ENCODE data around the gene ADGRD1.
"Not testable (repeated sequence)": the region's sequence is repeated elsewhere in the genome, so short reads cannot be mapped to it uniquely, and the experiment has no call there.

Gene ADGRD1

DNA sequence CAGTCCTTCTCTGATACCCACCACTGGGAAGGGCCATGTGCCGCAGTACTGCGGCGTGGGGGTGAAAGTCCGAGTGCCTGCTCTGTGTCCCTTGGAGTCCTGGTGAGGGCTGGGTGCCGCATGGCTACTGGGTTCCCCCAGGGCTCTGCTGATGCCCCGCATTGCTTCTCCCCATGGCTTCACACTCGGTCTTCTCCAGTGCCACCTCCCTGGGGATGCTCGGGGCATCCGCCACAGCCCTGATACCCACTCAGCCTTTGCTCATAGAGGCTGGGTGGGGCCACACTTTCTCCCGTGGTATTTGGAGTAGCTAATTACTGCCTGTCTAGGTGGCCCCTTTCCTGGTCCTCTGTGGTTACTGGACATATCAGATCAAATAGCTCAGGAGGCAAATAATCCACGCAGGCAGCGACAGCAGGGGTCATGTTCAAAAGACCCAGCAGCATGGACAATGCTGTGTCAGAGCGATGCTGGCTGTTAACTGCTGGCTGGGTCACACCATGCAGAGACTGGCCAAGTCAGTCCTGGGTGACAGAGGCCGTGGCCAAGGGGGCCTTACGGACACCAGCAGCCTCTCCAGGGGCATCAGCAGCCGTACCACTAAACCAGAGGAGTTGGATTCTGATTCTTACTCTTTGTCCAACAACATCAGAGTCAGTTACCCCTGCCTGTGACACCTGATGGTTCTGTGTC is 106.5 kb downstream of the ADGRD1 start:
- DNase-seq, result no peak

DNA sequence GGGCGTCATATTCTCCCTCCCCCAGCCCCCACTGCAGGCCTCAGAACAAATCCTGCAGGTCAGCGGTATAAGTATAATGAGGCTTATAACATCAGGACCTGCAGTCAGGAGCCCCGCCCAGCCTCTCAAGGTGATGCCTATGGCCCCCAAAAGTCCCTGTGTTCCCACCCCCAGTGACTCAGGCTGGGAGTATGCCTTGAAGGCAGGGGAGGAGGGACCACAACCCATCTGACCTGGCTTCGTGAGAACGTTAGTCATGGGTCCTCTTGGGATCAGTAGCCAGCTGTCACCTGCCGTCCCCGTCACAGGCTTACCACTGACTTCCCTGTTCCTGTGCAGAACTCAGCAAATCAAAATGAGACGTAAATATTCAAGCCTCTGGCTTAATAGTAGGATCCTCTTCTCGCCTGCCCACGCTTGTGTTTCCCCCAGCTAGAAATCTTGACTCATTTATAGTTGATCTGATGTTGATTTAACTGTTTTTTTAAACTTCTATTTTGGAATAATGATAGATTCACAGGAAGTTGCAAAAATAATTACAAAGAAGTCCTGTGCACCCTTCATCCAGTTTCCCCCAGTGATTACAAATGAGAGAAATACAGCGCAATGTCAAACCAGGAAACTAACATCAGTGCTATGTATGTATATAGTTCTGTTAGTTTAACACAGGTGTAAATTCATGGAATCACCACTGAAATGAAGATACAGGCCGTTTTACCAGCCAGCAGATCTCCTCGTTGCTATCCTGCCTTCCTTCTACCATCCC is 107.5 kb downstream of the ADGRD1 start:
- DNase-seq, result no peak

DNA sequence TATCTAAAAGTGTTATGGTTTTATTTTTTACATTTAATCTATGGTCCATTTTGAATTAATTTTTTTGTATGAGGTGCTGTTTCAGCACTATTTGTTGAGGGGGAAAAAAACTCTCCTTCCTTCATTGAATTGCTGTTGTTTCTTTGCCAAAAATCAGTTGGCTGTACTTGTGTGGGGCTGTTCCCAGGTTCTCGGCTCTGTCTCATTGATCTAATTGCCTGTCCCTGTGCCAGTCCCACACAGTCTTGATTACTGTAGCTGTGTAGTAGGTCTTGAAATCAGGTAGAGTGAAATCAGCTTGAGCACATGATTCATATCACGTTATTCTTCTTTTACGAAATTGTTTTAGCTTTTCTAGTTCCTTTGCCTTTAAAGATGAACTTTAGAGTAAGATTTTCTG is 109.7 kb downstream of the ADGRD1 start:
- no peak for DNase-seq

DNA sequence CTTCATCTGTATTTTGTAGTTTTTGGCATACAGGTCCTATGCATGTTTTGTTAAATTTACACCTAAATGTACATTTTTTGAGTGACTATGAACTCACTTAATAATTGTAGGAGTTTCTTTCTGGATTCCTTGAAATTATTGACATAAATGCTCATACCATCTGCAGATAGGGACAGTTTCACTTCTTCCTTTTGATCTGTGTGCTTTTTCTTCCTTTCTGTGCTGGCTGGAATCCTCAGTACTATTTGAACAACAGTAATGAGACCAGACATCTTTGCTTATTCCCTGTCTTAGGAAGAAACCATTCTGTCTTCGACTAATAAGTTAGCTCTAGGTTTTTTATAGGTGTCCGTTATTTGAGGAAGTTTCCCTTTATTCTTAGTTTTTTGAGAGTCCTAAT is 110.3 kb downstream of the ADGRD1 start:
- DNase-seq, result no peak

DNA sequence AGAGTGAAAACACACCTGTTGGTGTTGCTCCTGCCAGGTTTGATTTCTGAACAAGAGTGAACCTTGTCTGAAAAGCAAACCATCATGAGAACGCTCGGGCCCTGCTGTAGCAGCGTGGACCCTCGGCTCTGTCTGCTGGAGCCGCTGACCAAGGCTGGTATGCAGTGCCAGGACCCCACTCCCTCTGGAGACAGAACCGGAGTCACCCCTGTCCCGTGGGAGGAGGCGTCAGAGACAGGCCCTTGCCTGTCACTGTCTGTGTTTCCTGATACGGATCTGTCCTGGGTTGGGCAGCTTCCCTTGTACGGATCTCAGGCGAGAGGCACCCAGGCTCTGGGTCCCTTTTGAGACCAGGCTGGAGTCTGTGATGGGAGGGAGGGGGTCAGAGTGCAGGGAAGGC is 111.6 kb downstream of the ADGRD1 start:
- no peak for DNase-seq

DNA sequence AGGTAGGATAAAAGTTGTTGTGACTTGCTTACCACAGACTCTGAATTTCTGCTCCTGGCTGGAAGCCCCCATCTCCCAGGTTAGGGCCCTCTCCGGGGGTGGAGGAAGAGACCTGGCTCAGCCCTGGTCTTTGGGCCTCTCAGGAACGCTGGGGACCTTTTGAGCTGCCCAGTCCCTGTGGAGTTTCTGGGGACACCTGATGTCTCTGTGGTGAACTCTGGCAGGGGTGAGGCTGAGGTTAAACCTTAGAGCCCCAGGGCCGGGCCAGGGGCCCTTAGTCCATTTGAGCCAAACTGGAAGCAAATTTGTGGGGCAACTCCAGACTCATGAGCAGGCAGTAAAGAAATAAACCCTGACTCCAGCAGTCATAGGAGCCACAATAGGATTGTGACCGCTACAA is 112.1 kb downstream of the ADGRD1 start:
- DNase-seq, result no peak

DNA sequence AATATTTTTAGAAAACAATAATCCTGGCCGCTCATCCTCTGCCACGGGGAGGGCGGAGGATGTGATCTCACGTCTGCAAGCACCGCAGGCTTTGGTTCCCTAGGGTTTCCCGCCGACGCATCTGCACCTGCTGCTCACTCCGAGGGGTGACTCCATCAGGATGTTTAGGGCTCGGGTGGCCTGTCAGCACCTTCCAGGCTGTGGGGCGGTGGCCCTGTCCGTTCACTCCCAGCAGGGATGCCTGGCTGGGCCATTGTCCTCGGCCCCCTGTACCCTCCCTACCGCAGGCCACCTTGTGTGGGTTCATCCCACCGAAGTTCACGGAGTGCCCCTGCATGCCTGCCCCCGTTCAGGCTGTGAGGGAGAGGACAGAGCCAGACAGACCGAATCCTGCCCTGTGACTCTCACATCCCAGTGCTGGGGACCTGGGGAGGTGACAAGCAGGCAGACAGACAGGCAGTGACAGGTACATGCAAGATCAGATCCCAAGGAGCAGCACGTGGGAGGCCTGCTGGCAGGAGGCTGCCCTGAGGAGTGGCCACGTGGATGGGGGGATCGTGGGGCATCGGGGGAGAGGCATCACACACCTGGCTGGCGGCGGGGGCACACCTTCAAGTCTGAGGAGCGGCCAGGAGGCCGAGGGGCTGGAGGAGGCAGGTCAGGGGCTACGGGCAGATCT is 112.6 kb downstream of the ADGRD1 start:
- DNase-seq, result no peak

DNA sequence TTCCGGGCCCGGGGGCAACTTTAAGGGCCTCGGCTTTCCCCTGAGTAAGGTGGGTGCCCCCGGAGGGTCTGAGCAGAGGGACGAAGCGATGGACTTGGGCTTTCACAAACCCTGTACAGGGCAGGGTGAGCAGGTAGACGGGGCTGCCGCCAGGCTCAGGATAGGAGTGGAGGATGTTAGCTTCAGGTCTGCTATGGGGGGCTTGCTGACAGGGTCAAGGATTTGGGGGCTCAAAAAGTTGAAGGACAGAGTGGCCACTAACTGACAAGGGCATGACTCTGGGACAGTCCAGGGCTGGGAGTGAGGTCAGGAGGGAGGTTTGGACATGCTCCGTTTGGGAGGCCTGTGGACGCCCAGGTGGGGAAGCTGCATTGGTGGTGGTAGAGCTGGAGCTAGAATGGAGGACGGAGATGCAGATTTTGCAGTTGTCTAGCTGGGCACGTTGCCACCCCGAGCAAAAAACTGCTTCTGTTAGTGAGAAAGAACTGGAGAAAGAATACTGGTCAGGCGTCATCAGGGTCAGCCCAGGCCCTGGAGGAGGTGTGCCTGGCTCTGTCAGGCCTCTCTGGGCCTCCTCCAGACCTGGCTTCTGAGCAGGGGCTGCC is 113.3 kb downstream of the ADGRD1 start:
- no peak for DNase-seq

DNA sequence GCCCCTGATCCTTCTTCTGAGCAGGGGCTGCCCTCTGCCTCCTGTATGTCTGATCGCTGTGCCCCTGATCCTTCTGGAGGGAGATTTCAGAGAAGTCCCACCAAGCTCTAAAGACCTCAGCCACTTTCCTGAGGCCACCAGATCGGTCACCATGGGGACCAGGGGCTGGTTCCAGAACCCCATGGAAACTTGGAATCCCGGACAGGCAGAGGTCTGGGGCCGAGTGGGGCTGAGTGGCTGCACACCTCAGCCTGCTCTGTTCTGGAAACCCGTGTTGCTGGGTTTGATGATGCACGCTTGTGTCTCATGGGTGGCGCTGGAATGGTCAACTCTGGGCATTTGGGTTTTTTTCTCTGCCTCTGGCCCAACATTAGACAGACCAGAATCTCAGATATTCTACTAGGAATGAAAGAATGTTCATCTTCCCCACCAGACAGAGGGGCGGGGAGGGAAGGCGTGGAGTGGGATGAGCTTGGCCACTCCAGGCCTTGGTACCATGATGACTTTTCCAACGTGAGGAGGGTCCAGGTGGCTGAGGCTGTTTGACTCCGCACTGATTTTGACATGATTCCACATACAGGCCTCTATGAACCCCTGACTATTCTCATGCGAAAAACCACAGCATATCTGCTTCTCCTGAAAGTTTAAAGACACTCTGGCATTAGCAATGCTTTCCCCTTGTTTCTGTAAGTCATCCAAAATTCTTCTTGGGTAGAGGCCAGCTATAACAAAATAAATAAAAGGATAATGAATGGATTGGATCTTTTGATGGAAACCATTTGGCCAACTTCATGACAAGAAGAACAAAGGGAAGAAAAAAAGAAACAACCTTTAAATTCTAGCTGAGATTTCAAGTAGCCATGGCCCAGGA is 114.5 kb downstream of the ADGRD1 start:
- DNase-seq, result no peak

DNA sequence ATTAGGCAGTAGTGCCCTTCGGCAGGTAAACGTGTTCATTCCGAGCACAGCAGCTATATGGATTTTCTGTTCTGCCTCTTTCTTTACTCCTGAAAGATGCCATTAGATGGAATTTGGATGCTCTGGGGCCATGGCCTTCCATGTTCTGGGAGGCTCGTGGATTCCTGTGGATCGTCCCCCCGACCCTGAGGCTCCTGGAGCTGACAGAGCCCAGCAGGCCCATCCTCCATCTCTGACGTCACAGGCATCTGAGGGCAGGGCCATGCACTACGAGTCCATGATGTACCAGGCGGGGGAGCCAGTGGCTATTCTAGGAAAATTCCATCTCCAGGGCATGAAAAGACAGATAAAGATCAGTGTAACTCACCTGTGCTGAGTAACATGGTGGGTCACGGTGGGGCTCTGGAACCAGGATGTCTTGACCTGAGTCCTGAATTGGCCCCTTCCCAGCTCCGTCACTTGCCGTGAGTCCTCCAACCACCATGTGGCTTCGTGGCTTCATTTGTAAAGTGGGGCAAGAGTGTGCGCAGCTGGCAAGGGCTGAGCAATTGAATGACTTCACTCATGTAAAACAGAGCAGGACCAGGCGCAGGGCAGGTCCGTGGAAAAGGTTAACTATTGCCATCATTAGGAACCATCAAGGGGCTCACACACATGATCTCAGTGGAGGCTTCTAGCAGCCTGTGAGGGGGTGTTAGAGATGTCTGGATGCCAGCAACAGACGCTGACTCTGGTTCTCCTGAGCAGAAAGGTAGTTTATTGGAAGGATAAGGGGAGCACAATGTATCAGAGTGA is 115.4 kb downstream of the ADGRD1 start:
- DNase-seq, result not testable (repeated sequence)

DNA sequence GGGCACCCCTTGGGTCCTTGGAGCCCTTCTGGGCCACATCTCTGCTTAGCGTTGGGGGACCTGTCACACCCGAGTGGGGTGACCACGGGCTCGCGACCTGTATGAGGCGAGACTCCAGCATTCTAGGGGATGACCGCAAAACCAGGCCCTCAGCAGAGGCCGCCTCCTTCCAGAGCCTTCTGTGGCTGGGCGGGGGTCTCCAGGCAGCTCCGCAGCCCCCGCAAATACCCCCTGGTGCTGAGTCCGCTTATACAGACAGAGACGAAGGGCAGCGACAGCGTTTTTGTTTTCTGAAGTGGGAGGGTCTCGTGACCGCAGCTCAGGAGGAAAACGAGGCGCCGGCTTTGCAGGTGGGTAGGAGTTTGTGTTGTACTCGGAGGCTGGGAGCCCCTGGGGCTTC is 116.4 kb downstream of the ADGRD1 start:
- not testable (repeated sequence) for DNase-seq

DNA sequence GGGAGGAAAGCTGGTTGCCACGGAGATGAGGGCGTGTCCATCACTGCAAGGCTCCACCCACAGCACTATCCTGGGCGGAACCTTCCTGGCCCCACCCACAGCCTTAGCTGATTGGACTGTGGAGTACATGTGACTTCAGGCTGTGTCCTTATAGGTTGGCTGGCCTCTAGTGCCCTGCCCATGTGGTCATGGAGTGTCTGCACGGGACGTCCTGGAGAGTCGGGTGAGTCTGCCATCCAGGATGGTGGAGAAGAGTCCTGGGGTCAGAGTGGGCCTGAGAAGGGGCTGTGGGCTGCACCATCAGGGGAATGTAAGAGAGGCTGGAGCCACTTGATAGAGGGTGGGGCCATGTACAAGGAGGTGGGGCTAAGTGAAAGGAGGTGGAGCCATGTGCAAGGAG is 117.0 kb downstream of the ADGRD1 start:
- DNase-seq, result not testable (repeated sequence)

DNA sequence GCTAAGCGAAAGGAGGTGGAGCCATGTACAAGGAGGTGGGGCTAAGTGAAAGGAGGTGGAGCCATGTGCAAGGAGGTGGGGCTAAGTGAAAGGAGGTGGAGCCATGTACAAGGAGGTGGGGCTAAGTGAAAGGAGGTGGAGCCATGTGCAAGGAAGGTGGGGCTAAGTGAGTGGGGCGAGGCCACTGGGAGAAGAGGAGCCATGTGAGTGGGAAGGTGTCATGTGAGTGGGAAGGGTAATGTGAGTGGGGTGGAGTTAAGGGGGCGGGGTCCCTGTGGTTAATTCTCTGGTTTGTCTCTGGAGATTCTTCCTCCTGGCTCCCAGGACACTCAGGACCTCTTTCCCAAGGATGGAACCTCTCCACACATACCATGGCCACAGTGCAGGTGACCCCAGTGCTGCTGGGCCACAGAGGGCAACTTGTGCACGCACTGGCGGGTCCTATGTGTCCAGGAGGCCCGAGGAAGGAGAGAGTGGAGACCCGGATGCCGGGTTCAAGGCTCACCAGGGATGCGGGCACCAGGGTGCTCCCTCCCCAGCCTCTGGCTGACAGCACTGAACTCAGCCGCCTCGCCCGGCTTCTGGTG is 117.6 kb downstream of the ADGRD1 start:
- DNase-seq, result not testable (repeated sequence)

DNA sequence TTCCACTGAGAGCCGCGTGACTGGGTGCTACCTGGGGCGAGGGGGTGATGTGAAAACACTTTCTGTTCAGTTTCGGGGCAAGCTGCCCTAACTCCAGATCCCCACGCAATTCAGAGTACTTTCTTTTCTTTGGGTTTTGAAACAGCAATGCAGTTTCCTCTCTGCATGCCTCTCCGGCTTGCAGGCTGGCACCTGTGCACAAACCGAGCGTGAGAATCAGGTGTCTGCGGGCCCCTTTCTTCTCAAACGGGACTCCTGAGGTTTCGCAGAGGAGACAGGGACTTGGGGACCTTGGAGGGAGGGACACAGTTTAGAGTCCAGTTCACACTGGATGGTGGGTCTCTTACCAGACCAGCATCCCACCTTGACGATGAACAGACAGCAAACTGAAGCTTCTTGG is 118.2 kb downstream of the ADGRD1 start:
- not testable (repeated sequence) for DNase-seq

DNA sequence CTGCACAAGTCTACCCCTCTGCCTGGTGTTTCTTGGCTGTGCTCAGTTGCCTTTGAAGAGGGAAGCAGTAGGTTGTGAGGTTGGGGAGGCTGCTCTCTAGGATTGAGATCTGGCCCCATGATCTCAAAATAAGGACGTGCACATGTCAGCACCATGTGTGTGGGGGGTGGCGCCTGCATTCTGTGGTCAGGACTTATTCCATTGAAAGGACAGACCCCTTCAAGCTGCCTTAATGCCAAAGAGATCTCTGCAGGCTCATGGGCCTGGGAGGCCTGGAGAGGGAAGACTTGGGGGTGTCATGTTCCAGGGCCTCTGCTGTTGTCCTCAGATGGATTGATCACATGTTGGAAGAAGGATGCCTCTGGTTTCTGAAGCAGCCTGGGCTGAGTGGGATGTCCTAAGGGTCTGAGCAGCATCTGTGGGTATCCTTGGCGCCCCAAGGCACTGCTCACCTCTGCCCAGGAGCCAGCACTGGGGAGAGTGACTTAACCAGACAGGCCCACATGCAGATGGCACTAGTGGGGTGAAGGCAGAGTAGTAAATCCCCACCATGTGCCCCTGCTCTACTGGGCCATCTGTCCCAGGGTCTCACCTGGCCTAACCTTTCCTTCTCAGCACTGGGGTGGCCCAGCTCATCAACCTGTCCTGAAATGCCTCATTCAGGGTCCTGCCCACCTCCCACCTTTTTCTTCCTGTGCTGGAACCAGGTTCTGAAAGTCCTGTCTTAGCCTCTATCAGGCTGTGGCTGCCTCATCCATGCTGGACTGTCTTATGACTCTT is 118.9 kb downstream of the ADGRD1 start:
- no peak for DNase-seq

DNA sequence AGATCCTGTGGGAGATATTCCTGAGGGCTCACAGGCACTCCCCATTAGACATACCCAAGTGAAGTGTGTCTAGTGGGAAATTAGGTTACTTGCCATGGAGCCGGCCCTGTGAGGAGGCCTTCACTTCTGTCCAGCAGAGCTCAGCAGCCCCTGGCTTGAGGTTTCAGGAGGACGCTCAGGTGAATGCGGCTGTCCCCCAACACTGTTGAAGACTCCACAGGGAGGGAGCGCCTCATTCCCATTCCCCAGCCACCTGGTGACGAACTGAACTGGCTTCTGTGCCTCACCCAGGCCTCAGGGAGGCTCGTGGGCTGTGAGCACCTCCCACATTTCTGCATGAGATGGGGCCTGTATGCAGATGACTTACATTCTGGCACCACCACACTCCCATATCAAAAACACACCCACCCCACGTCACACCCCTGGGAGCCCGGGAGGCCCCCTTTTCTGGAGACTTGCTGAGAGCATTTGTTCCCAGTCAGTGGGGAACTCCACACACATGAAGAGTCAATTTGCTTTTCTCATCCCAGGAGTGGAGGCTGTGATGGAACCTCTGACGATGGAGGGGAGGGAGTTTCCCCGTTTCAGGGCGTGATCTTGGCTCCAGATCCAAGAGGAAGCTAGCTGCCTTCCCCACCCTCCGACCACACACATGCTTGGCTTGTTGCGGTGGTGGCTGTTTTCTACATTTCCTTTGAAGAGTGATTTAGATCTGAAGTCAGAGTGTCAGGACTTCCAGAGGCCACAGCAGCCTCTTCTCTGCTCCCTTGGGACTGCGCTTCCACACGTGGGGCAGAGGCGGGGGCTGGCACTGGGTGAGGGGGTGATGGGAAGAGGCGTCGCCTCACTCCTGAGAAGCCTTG is 120.7 kb downstream of the ADGRD1 start:
- peak; percentile 8 for DNase-seq

DNA sequence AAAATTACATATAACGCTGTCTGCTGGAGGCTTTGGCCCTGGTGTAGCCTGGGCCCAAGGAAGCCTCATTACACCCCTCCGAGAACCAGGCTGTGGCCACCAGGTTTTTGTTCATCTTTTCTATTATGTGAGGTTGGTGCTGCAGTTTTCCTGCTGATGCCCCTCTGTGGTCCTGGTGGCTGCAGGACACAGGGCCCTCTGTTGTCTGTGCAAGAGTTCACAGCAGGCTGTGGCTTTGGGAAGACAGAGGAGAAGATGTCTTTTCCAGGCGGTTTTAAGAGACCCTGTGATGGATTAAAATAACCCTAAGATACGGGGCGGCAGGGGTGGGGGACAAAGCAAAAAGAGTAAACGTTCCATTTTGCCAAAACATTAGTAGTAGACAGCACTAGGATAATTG is 121.5 kb downstream of the ADGRD1 start:
- DNase-seq, result no peak

DNA sequence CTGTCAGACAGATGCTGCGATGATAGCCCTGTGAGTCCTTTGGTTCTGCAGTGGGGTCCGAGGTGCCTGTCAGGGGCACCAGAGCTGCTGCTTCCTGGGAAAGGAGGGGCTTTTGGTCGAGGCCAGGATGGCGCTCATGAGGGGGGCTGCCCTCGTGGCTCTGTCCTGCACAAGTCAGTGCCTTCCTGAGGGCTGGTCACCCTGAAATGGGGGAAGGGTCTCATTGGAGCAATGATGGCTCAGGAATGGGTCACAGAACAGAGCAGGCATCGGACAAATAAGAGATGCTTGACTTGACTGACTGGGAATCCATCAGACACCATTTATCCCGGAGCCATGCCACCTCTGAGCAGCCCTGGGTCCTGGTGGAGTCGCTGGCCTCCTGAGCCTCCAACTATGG is 121.9 kb downstream of the ADGRD1 start:
- DNase-seq, result no peak

DNA sequence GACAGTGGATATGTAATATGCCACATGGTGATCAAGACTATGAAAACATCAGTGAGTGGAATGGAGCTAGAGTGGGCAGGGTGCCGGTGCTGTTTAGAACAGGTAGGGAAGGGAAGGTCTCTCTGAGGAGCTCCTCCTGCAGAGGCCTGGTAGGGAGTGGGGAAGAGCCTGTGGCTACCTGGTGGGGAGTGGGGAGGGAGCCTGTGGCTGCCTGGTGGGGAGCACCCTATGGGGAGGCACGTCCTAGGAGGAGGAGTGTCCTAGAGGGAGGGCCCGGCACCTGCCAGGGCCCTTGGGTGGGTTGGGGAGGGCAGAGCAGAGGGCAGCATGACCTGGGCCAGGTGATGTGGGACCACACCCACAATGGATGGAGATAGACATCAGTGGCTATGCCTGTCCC is 122.6 kb downstream of the ADGRD1 start:
- DNase-seq, result no peak
